GM06990 (cell line): ENCODE results near the gene CFAP251.
A peak's percentile ranks its signal among the peaks of the same experiment; 100 is the strongest.

Source experiments
- DNase-seq: peaks from one replicate; pipeline ENCODE4 v3.0.0-alpha.2; 2011; ENCODE audit not compliant: insufficient read length; ENCODE audit errors: extremely low read depth
- H3K27me3 ChIP-seq: replicated peaks from 2 replicates; pipeline ENCODE4 v1.6.0; 2011; ENCODE audit warnings: low read length; ENCODE audit not compliant: control insufficient read depth, insufficient read depth
- H3K36me3 ChIP-seq: 2 replicates; pipeline ENCODE4 v1.5.1; 2011; ENCODE audit warnings: low read length; ENCODE audit not compliant: control insufficient read depth, insufficient read depth
- H3K4me3 ChIP-seq: replicated peaks from 2 replicates; pipeline ENCODE4 v1.5.1; 2011; ENCODE audit warnings: low read depth, mild to moderate bottlenecking, control low read depth, low read length
- CTCF ChIP-seq: IDR thresholded peaks from 2 replicates; pipeline ENCODE4 v1.5.1; 2011; ENCODE audit warnings: low read length, control low read depth, mild to moderate bottlenecking, inconsistent platforms; ENCODE audit not compliant: insufficient read depth, poor library complexity, severe bottlenecking

CFAP251 gene

GRCh38 chr12:122023339-122024131, 105.1 kb downstream of the CFAP251 start:
- no peak for DNase-seq
- no peak for TF ChIP-seq CTCF
- Histone ChIP-seq H3K36me3 (no peaks in the 10 kb centered on the region), H3K27me3 (no peaks in the 10 kb centered on the region; the same call in 1 of the 2 replicates), H3K4me3 (peak overlapping the region; percentile 66)

DNA sequence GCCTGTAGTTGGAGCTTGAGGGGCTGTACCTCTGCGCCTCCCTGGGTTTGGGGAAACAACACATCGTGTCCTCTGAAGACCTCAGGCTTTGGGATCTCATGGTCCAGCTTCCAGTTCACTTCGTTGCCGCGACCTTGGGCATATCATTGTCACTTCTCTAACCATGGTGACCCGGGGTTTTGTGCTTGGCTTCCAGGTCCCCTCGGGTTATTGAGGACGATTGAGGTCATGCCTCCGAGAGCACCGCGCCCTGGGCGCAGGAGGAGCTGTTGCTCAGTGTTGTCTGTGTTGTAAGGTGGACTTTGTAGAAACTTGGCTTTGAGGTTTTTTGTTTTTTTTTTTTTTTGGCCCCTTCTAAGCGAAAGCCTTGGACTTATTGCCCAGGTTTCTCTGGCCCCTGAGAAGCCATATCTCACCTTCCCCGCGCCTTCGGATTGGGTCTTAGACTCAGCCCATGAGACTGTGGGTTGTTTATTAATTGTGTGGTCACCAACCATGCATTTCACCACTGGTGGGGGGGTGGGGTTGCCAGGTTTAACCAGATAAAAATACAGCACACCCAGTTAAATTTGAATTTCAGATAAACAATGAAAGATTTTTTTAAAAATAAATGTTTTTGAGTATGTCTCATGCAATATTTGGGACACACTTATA, 105.9 kb downstream of the CFAP251 start:
- no peaks in the 10 kb centered on the region; the same call in 1 of the 2 replicates for H3K27me3 ChIP-seq
- TF ChIP-seq CTCF, result no peak
- peak overlapping the region; percentile 66 for H3K4me3 ChIP-seq
- no peaks in the 10 kb centered on the region for H3K36me3 ChIP-seq
- DNase-seq, result no peak

DNA sequence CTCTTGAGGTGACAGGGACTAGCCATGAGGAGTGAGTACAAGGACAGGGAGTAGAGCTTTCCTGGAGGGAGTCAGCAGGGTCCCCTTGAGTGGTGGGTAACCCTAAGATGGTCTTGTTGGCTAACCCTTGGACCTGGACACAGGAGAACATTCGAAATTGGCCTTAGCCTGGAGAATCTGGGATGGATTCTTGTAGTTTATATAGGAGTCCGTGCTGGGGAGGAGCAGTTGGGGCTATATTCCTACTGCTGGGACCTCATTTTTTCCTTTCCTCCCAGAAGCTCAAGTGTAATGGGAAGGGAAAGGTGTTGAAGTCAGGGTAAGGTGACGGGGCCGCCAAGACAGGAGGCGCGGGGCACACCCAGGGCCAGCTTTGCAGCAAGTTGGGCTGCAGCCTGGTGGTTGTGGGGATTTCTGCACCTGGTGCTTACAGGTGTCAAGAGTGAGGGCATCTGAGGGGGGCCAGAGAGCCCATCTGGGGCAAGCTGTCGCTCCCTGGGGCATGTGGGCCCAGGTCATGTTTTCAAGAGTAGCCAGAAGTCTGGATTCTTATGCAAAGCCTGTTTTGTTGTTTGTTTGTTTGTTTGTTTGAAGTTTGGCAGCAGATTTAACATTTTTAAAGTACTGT, 108.4 kb downstream of the CFAP251 start:
- TF ChIP-seq CTCF, result no peak
- no peak for DNase-seq
- Histone ChIP-seq H3K27me3 (no peaks in the 10 kb centered on the region), H3K4me3 (no peak overlapping the region), H3K36me3 (no peaks in the 10 kb centered on the region)

- no peaks in the 10 kb centered on the region for H3K36me3 ChIP-seq
- TF ChIP-seq CTCF, result no peak
- DNase-seq, result no peak
- H3K27me3 ChIP-seq, result no peaks in the 10 kb centered on the region
- H3K4me3 ChIP-seq, result no peak overlapping the region
Measured at GRCh38 chr12:122028165-122028904, 109.9 kb downstream of the CFAP251 start.

- peak; percentile 80 for DNase-seq
- Histone ChIP-seq H3K36me3 (no peaks in the 10 kb centered on the region), H3K27me3 (no peaks in the 10 kb centered on the region), H3K4me3 (no peak overlapping the region)
- peak; percentile 52 for TF ChIP-seq CTCF
Measured at GRCh38 chr12:122028905-122029560, 110.6 kb downstream of the CFAP251 start.
